T-helper 2 cell treated with Interferon-gamma antibody and Interleukin-4, amounts not matched to agents 100 ng/mL and 5 ng/mL, for 36 hours (primary cell): ENCODE data around the gene SLC9A9. TPM values are rescaled to one million over a fixed set of nuclear protein-coding genes. Genes with fewer than 3 reads are reported as not detected.
"Not testable (repeated sequence)": the region's sequence is repeated elsewhere in the genome, so short reads cannot be mapped to it uniquely, and the experiment has no call there.

Experiments used
- intact Hi-C: fragments of 100-400 bp; cut with micrococcal nuclease; formaldehyde crosslinking; loops from one replicate; pipeline ENCODE4 v1.15.1; 2023
- total RNA-seq: library from RNA; stranded (reverse); gene quantifications from 2 replicates; pipeline ENCODE4 v1.2.3, GENCODE V29; 2022

Gene SLC9A9
- total RNA-seq, result 13.4 and 15.8 TPM in 2 replicates

DNA sequence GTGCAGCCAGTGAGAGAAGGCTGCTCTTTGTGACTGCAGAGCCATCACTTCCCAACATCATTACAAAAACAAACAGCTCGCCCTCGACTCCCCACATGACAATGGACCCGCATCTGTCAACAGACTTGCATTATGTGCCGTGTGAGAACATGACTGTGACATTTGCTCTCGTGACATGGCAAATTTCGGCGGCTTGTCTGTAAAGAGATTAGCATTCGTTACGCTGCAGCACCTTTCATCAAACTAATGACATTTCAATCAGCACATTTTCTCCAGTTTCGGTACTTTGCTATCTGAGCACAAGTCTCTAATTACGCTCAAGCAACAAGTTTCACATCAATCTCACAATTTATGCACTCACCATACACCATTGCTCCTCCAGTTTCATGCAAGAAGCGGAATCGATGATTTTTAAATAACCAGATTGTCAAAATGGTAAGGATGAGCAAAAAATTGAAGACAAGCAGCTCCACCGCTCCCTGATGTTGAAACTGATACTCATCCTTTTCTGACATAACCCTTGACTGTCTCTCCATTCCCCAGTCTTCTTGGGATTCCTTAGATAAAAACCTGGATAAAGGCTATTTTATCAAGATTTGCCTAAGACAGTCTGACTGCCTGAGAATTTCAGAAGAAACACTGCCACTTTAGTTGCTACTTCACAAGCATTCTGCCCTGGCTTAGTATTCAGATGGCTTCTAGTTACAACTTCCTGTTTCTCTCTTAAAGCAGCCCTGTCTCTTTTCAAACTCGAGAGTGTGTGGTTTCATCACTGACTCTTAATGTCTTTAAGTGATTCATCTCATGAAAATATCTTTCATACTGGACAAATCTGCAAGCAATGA, at the start of gene SLC9A9:
SLC9A9 (minus strand) TSS at position 682 of the 845 bp plus-strand sequence; CDS start at position 536, 146 bp downstream.
- intact Hi-C loops, result loop anchor here (1.0 to 5.0 kb wide), 6 partner anchors 23 to 847 kb away; partner anchors contain the start of genes DIPK2A and U2SURP

GRCh38 chr3:143897576-143898295, 49.5 kb upstream of the SLC9A9 start:
- intact Hi-C loops, result no loop called here

DNA sequence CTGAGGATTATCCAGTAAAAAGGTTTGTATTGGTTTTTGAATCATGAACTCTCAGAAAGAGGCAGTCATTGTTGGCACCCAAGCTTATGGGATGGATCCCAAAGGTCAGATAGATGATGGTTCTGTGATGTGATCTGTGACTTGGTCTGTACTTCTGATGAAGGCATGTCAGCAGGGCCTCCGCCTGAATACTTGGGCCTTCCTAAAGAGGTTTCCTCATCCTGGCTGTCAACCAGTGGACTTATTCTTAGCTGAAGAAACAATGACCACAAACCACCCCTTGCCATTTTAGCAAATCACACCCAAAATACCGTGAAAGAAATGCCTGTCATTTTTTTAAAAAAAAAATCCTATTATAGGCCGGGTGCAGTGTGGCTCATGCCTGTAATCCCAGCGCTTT, 48.2 kb upstream of the SLC9A9 start:
- intact Hi-C loops, result no loop called here

- intact Hi-C loops, result no loop called here
Measured at GRCh38 chr3:143895805-143896204, 47.5 kb upstream of the SLC9A9 start.

GRCh38 chr3:143888846-143889245, 40.6 kb upstream of the SLC9A9 start:
- intact Hi-C loops, result loop anchor here (5.0 kb wide), 1 partner anchor 112 kb away; no protein-coding TSS in a partner anchor

DNA sequence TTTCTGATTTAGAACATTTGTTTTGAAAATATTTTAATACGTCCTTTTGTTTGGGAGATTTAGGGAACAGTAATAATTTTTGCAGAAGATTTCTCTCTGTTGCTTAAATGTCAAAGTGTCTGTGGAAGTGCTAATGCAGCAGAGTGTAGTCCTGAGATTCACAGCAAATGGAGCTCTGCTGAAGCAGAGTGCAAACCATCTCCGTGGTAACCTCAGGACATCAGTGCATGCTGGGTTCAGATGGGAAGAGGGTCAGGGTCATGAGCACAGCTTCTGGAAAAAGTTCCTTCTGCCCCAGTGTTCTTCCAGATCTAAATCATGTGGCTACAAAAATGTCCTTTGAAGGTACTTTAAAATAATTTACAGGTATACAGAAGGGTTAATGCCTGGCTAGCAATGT, 39.9 kb upstream of the SLC9A9 start:
- intact Hi-C loops, result loop anchor here (5.0 kb wide), 1 partner anchor 111 kb away; no protein-coding TSS in a partner anchor

- intact Hi-C loops, result loop anchor here (2.0 to 5.0 kb wide), 2 partner anchors 65 to 109 kb away; no protein-coding TSS in a partner anchor
Measured at GRCh38 chr3:143885780-143886427, 37.6 kb upstream of the SLC9A9 start.

DNA sequence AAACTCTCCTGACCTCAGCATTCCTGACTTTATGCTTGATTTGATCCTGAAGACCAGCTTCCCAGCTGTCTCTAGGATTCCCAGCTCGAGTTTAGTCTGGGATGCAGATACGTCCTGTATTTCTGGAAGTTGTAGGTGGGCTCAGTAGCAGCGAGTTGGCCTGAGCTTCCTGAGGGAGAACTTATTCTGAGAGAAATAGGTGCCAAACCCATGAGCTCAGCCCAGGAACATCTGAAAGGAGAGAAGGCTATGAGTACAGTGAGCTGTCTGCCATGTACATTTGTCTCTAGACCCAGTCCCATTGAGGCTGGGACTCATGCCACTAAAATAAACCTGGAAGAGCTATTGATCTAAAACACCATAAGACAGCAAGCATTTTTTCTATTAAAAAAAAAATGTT, 36.6 kb upstream of the SLC9A9 start:
- intact Hi-C loops, result loop anchor here (2.0 to 5.0 kb wide), 2 partner anchors 66 to 108 kb away; no protein-coding TSS in a partner anchor

- intact Hi-C loops, result no loop called here
Measured at GRCh38 chr3:143883151-143883550, 34.9 kb upstream of the SLC9A9 start.

GRCh38 chr3:143881095-143881494, 32.8 kb upstream of the SLC9A9 start:
- intact Hi-C loops, result no loop called here

- intact Hi-C loops, result no loop called here
Measured at GRCh38 chr3:143875546-143875945, 27.3 kb upstream of the SLC9A9 start.

DNA sequence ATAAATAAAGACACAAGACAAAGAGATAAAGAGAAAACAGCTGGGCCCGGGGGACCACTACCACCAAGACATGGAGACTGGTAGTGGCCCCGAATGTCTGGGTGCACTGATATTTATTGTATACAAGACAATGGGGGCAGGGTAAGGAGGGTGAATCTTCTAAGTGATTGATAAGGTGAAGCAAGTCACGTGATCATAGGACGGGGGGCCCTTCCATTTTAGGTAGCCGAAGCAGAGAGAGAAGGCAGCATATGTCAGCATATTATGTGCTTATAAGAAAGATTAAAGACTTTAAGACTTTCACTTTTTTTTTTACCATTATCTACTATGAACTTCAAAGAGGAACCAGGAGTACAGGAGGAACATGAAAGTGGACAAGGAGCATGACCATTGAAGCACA, 25.3 kb upstream of the SLC9A9 start:
- intact Hi-C loops, result not testable (repeated sequence)

DNA sequence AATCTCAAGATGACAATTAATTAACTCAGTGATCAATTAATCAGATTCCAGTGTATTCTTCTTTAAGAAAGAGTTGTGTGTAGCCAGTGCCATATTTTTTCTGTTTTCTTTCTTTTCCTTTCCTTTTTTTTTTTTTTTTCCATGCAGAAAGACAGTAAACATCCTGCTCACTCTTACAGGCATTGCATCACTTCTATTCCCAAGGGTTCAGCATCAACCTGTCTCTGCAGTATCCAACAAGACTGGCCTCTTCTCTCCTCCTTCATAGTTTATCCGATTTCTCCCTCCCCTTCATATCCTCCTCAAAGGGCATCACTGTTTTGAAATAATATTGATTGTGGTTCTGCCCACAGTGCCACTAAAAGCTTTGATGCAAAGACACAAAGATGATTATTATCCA, 17.0 kb upstream of the SLC9A9 start:
- intact Hi-C loops, result no loop called here

- intact Hi-C loops, result no loop called here
Measured at GRCh38 chr3:143859465-143860203, 11.4 kb upstream of the SLC9A9 start.

DNA sequence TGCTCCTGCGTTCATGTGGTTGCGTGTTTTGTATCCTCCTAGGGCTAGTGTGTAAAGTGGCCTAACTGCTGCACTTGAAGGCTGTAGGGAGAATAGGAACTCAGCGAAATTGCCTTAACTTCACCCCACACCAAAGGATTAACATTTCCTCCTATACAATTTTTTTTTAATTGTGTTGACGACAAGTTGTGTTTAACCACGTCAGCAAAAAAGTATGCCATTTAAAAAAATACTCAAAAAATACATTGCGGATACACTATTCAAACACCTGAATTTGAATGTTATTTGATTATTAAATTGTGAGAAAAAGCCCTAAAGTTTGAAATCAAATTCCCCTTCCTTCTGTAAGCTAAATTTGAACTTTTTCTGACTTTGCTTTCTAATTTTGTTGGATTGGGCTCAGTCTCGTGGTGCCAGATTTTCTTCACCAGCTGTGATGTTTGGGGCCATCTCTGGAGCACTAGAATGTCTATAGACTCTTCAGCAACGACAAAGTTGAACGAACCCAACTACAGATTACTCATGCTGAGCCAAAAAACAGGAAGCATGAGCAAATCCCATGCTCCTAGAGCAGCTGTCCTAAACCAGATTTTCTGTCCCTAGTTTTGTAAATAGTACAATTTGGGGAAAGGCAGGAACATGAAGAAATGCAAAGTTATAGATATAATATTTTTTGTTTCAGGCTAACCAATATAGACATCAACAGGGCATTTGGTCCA, 8.1 kb upstream of the SLC9A9 start:
- intact Hi-C loops, result no loop called here

DNA sequence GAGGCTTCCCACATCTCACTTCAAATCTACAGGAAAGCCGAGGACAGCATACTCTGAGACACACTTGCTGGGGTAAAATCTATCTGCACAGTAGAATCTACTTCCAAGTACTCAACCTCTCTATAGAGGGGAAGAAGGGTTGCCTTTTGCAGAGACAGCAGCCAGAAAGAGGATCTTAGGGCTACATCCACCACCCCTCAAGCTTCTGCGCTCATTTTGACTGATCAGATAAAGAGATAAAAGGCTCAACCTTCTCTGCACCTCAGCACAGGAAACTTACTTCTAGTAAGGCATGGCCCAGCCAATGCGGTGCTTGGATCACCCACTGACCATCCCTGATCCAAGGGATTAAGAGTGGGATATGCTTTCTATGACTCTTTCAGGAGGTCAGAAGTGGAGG, 6.9 kb upstream of the SLC9A9 start:
- intact Hi-C loops, result no loop called here

- intact Hi-C loops, result no loop called here
Measured at GRCh38 chr3:143851331-143852017, 3.2 kb upstream of the SLC9A9 start.

DNA sequence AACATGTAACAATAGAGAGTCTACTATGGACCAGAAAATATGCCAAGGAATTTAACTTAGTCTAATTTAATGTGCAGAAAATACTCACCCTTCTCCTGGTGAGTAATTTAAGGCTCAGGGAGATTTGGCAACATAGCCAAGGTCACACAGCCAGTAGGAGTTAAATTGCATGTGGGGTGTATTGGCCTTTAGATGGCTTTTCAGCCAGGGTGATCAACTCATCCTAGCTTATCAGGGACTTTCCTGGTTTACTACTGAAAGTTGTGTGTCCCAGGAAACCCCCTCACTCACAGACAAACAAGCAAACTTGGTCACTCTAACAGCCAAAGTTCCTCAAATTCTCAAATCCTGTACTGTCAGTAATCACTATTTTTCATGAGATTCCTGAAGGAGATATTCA, 2.6 kb upstream of the SLC9A9 start:
- intact Hi-C loops, result no loop called here

DNA sequence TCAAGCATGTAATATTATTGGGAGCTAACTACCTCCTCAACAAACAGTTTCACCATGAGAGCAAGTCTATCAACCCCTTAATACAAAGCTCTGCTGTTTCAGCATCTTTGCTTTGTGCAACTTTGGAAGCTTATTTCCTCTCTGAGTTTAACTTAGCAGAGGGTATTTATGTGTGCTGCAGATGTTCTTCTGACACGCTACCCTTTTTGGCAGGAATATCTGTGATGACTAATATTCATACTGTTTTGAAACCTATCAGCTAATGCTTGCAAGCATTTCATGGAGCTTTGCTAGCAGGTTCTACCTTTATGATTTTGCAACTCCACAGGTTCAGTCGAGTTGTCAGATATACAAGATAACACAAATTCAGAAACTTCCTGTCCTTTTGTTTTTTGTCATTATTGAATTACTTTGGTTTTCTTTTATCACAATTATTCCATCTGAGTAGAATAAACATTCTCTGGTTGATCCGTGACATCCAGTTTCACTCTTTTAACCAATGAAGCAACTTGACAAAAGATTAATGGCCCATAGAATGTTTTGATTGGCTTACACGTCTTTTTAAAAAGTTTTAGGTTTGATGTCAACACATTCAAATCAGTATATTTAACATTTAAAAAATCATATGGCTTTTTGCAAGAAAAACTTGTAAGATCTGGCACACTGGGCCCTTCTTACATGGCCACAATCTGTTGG, 1.7 kb upstream of the SLC9A9 start:
- intact Hi-C loops, result loop anchor here (2.0 to 5.0 kb wide), 2 partner anchors 35 to 728 kb away; no protein-coding TSS in a partner anchor
